HepG2 (cell line): Measurements from ENCODE around the gene TVP23A. TPM values are rescaled to one million over a fixed set of nuclear protein-coding genes. Genes with fewer than 3 reads are reported as not detected.

Experiments used
- AHR ChIP-seq: IDR thresholded peaks from 2 replicates; pipeline ENCODE4 v1.6.1; 2018; ENCODE audit warnings: missing genetic modification reagents, missing compliant biosample characterization
- ATF7 ChIP-seq, 2 experiments: fragments of 450-650 bp in 1 of 2; sonication (generic) in 1 of 2; formaldehyde crosslinking in 1 of 2; IDR thresholded peaks; 2 replicates each; pipeline versions ENCODE4 v1.4.0 to v1.6.1; 2016 to 2020; ENCODE audit warnings: antibody characterized with exemption in 1 of 2, mild to moderate bottlenecking in 1 of 2, missing genetic modification reagents in 1 of 2
- GFI1 ChIP-seq: sonication (generic); formaldehyde crosslinking; IDR thresholded peaks from 2 replicates; pipeline ENCODE4 v1.5.0; 2020; ENCODE audit warnings: missing genetic modification reagents, mild to moderate bottlenecking, borderline replicate concordance
- MTA3 ChIP-seq: sonication (generic); formaldehyde crosslinking; IDR thresholded peaks from 2 replicates; pipeline ENCODE4 v1.4.0; 2020; ENCODE audit warnings: missing genetic modification reagents
- RELA ChIP-seq: sonication (generic); formaldehyde crosslinking; IDR thresholded peaks from 2 replicates; pipeline ENCODE4 v1.4.0; 2020; ENCODE audit warnings: missing genetic modification reagents
- SPEN ChIP-seq: sonication (generic); formaldehyde crosslinking; IDR thresholded peaks from 2 replicates; pipeline ENCODE4 v1.5.1; 2020; ENCODE audit warnings: low read depth, mild to moderate bottlenecking, missing genetic modification reagents
- ZNF326 ChIP-seq: sonication (generic); formaldehyde crosslinking; IDR thresholded peaks from 2 replicates; pipeline ENCODE4 v1.4.0; 2020; ENCODE audit warnings: missing genetic modification reagents, borderline replicate concordance
- ZNF724P ChIP-seq: sonication (generic); formaldehyde crosslinking; IDR thresholded peaks from 2 replicates; pipeline ENCODE4 v1.8.0; 2022; ENCODE audit warnings: missing genetic modification reagents, borderline replicate concordance
- ZSCAN20 ChIP-seq: sonication (generic); formaldehyde crosslinking; IDR thresholded peaks from 2 replicates; pipeline ENCODE4 v1.4.0; 2020; ENCODE audit warnings: missing genetic modification reagents, mild to moderate bottlenecking, borderline replicate concordance
- ZSCAN9 ChIP-seq: IDR thresholded peaks from 2 replicates; pipeline ENCODE4 v1.6.1; 2016; ENCODE audit warnings: borderline replicate concordance
- polyA plus RNA-seq, 8 experiments: library from polyadenylated mRNA; depleted of rRNA in 3 of 8; stranded (reverse) in 7 of 8; unstranded in 1 of 8; fragments of >200 nt; fragmentation: Illumina TruSeq in 4 of 8; extraction: Trizol in 4 of 8; gene quantifications; 2 replicates each; pipeline versions ENCODE4 v1.2.1 to v1.2.3, GENCODE V29; 2011 to 2016; ENCODE audit warnings: low read depth in 4 of 8, missing spikeins in 1 of 8, mixed read lengths in 1 of 8; ENCODE audit not compliant: insufficient read depth in 1 of 8
- total RNA-seq, 5 experiments: library from RNA; depleted of rRNA; stranded (reverse); fragments of >200 nt; fragmentation: Illumina TruSeq; extraction: Trizol; gene quantifications; 2 replicates each; pipeline ENCODE4 v1.2.3, GENCODE V29; 2016; ENCODE audit warnings: low read depth in 1 of 5
- TF ChIP-seq, protein P1 (sequence below): sonication (generic); formaldehyde crosslinking; IDR thresholded peaks from 2 replicates; pipeline ENCODE4 v1.4.0; 2020; ENCODE audit warnings: mild to moderate bottlenecking, missing genetic modification reagents
- TF ChIP-seq, protein P2 (sequence below): sonication (generic); formaldehyde crosslinking; IDR thresholded peaks from 2 replicates; pipeline ENCODE4 v1.4.0; 2020; ENCODE audit warnings: missing genetic modification reagents
- TF ChIP-seq, protein P3 (sequence below): sonication (generic); formaldehyde crosslinking; IDR thresholded peaks from 2 replicates; pipeline ENCODE4 v1.4.0; 2020; ENCODE audit warnings: missing genetic modification reagents, borderline replicate concordance
- TF ChIP-seq, protein P4 (sequence below): IDR thresholded peaks from 2 replicates; pipeline ENCODE4 v1.6.1; 2016; ENCODE audit warnings: mild to moderate bottlenecking

Gene TVP23A
- total and polyA plus RNA-seq, 2 of the 13 experiments (the other 11 are each of a cell fraction or from before 2014, with no cell fraction given) = not detected

DNA sequence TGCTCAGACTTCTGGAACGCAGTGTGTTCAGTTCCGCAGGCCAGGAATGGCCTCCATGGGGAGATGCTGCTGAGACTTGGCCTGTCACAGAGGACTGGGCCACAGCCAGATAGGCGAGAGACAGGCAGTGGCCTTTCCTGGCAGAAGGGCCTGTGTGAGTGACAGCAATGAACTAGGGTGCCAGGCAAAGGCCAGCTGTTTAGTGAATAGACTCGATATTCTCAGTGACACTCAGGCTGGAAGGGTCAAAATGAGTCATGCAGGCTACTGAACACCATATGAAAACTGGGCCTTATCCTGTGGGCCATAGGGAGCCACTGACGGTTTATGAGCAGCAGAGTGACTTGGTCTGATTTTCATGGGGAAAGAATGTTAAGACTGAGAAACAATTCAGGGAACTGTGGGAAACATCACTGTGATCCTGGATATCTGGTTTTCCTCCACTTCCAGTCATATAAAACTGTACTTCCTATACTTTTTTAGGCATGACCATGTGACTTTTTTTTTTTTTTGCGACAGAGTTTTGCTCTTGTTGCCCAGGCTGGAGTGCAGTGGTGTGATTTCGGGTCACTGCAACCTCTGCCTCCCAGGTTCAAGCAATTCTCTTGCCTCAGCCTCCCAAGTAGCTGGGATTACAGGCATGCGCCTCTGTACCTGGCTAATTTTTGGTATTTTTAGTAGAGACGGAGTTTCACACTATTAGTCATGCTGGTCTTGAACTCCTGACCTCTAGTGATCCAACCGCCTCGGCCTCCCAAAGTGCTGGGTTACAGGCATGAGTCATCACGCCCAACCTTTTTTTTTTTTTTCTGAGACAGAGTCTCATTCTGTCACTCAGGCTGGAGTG is 80.1 kb downstream of the TVP23A start (continued):
- TF ChIP-seq, protein P1, sequence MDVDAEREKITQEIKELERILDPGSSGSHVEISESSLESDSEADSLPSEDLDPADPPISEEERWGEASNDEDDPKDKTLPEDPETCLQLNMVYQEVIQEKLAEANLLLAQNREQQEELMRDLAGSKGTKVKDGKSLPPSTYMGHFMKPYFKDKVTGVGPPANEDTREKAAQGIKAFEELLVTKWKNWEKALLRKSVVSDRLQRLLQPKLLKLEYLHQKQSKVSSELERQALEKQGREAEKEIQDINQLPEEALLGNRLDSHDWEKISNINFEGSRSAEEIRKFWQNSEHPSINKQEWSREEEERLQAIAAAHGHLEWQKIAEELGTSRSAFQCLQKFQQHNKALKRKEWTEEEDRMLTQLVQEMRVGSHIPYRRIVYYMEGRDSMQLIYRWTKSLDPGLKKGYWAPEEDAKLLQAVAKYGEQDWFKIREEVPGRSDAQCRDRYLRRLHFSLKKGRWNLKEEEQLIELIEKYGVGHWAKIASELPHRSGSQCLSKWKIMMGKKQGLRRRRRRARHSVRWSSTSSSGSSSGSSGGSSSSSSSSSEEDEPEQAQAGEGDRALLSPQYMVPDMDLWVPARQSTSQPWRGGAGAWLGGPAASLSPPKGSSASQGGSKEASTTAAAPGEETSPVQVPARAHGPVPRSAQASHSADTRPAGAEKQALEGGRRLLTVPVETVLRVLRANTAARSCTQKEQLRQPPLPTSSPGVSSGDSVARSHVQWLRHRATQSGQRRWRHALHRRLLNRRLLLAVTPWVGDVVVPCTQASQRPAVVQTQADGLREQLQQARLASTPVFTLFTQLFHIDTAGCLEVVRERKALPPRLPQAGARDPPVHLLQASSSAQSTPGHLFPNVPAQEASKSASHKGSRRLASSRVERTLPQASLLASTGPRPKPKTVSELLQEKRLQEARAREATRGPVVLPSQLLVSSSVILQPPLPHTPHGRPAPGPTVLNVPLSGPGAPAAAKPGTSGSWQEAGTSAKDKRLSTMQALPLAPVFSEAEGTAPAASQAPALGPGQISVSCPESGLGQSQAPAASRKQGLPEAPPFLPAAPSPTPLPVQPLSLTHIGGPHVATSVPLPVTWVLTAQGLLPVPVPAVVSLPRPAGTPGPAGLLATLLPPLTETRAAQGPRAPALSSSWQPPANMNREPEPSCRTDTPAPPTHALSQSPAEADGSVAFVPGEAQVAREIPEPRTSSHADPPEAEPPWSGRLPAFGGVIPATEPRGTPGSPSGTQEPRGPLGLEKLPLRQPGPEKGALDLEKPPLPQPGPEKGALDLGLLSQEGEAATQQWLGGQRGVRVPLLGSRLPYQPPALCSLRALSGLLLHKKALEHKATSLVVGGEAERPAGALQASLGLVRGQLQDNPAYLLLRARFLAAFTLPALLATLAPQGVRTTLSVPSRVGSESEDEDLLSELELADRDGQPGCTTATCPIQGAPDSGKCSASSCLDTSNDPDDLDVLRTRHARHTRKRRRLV (CRISPR knock-in tag) = 0 out of 2 replicates have a peak, but pooled peaks have one; percentile 26
- no peak for TF ChIP-seq AHR (CRISPR knock-in tag)
- TF ChIP-seq, protein P2, sequence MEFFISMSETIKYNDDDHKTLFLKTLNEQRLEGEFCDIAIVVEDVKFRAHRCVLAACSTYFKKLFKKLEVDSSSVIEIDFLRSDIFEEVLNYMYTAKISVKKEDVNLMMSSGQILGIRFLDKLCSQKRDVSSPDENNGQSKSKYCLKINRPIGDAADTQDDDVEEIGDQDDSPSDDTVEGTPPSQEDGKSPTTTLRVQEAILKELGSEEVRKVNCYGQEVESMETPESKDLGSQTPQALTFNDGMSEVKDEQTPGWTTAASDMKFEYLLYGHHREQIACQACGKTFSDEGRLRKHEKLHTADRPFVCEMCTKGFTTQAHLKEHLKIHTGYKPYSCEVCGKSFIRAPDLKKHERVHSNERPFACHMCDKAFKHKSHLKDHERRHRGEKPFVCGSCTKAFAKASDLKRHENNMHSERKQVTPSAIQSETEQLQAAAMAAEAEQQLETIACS (CRISPR knock-in tag) = 0 out of 2 replicates have a peak, but pooled peaks have one; percentile 27
- no peak for TF ChIP-seq MTA3 (CRISPR knock-in tag)
- peak; percentile 53; the same call in 1 of the 2 replicates for TF ChIP-seq SPEN
- TF ChIP-seq, protein P3, sequence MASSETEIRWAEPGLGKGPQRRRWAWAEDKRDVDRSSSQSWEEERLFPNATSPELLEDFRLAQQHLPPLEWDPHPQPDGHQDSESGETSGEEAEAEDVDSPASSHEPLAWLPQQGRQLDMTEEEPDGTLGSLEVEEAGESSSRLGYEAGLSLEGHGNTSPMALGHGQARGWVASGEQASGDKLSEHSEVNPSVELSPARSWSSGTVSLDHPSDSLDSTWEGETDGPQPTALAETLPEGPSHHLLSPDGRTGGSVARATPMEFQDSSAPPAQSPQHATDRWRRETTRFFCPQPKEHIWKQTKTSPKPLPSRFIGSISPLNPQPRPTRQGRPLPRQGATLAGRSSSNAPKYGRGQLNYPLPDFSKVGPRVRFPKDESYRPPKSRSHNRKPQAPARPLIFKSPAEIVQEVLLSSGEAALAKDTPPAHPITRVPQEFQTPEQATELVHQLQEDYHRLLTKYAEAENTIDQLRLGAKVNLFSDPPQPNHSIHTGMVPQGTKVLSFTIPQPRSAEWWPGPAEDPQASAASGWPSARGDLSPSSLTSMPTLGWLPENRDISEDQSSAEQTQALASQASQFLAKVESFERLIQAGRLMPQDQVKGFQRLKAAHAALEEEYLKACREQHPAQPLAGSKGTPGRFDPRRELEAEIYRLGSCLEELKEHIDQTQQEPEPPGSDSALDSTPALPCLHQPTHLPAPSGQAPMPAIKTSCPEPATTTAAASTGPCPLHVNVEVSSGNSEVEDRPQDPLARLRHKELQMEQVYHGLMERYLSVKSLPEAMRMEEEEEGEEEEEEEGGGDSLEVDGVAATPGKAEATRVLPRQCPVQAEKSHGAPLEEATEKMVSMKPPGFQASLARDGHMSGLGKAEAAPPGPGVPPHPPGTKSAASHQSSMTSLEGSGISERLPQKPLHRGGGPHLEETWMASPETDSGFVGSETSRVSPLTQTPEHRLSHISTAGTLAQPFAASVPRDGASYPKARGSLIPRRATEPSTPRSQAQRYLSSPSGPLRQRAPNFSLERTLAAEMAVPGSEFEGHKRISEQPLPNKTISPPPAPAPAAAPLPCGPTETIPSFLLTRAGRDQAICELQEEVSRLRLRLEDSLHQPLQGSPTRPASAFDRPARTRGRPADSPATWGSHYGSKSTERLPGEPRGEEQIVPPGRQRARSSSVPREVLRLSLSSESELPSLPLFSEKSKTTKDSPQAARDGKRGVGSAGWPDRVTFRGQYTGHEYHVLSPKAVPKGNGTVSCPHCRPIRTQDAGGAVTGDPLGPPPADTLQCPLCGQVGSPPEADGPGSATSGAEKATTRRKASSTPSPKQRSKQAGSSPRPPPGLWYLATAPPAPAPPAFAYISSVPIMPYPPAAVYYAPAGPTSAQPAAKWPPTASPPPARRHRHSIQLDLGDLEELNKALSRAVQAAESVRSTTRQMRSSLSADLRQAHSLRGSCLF (CRISPR knock-in tag) = 0 out of 2 replicates have a peak, but pooled peaks have one; percentile 57
- TF ChIP-seq ZSCAN9 (CRISPR knock-in tag) = no peak
- TF ChIP-seq RELA (CRISPR knock-in tag) = no peak
- 0 out of 2 replicates have a peak, but pooled peaks have one; percentile 58 for TF ChIP-seq ZNF724P (CRISPR knock-in tag)
- peak; percentile 60; the same call in 1 of the 2 replicates for TF ChIP-seq ZSCAN20 (CRISPR knock-in tag)
- peak; percentile 36; the same call in 1 of the 2 replicates for TF ChIP-seq ATF7 (IDR thresholded peaks at IDR 0.05)
- TF ChIP-seq ATF7 (CRISPR knock-in tag; IDR thresholded peaks at IDR 0.05) = 0 out of 2 replicates have a peak, but pooled peaks have one; percentile 37
- peak; percentile 43; the same call in 1 of the 2 replicates for TF ChIP-seq GFI1
- TF ChIP-seq ZNF326 (CRISPR knock-in tag) = no peak
- TF ChIP-seq, protein P4, sequence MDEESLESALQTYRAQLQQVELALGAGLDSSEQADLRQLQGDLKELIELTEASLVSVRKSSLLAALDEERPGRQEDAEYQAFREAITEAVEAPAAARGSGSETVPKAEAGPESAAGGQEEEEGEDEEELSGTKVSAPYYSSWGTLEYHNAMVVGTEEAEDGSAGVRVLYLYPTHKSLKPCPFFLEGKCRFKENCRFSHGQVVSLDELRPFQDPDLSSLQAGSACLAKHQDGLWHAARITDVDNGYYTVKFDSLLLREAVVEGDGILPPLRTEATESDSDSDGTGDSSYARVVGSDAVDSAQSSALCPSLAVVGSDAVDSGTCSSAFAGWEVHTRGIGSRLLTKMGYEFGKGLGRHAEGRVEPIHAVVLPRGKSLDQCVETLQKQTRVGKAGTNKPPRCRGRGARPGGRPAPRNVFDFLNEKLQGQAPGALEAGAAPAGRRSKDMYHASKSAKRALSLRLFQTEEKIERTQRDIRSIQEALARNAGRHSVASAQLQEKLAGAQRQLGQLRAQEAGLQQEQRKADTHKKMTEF (CRISPR knock-in tag) = peak; percentile 71; the same call in 1 of the 2 replicates
